ENCODE results near the gene KHNYN. TPM values are rescaled to one million over a fixed set of nuclear protein-coding genes. Genes with fewer than 3 reads are reported as not detected.

The KHNYN gene
- total RNA-seq, 1 experiment from 2014 or later = 63.0 TPM

GRCh38 chr14:24416932-24417619 is 12.7 kb upstream of the KHNYN start:
- ChIA-PET CTCF (interaction anchor here (0.9 to 7.7 kb wide), 7 partner anchors 8 to 79 kb away, joined by 4 to 82 read pairs (median 9); no protein-coding TSS in a partner anchor), POLR2A (interaction anchor here (0.7 kb wide), 1 partner anchor 11 kb away, joined by 4 read pairs; no protein-coding TSS in a partner anchor)
- Mint-ChIP-seq H3K4me3 (ENCODE audit: unreplicated experiment) (no peak overlapping the region), H3K4me1 (ENCODE audit: insufficient read depth, unreplicated experiment) (peaks cover 11% of the 10 kb centered on the region), H3K36me3 (ENCODE audit: insufficient read depth, unreplicated experiment) (no peaks in the 10 kb centered on the region), H3K9me3 (ENCODE audit: unreplicated experiment) (no peaks in the 10 kb centered on the region), H3K27me3 (ENCODE audit: insufficient read depth, unreplicated experiment) (no peaks in the 10 kb centered on the region), H3K27ac (ENCODE audit: low read depth, unreplicated experiment) (no peak overlapping the region)
- DNase-seq (ENCODE audit: unreplicated experiment) = no peak
- intact Hi-C loops (cut with micrococcal nuclease) = no loop called here
- TF ChIP-seq, protein P1, sequence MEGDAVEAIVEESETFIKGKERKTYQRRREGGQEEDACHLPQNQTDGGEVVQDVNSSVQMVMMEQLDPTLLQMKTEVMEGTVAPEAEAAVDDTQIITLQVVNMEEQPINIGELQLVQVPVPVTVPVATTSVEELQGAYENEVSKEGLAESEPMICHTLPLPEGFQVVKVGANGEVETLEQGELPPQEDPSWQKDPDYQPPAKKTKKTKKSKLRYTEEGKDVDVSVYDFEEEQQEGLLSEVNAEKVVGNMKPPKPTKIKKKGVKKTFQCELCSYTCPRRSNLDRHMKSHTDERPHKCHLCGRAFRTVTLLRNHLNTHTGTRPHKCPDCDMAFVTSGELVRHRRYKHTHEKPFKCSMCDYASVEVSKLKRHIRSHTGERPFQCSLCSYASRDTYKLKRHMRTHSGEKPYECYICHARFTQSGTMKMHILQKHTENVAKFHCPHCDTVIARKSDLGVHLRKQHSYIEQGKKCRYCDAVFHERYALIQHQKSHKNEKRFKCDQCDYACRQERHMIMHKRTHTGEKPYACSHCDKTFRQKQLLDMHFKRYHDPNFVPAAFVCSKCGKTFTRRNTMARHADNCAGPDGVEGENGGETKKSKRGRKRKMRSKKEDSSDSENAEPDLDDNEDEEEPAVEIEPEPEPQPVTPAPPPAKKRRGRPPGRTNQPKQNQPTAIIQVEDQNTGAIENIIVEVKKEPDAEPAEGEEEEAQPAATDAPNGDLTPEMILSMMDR (IDR thresholded peaks at IDR 0.05; ENCODE audit: unreplicated experiment) = no peak
- BruUV-seq (replicated peaks) = no TSS peak

- Mint-ChIP-seq H3K27me3 (ENCODE audit: insufficient read depth, unreplicated experiment) (no peaks in the 10 kb centered on the region), H3K36me3 (ENCODE audit: insufficient read depth, unreplicated experiment) (no peaks in the 10 kb centered on the region), H3K9me3 (ENCODE audit: unreplicated experiment) (no peaks in the 10 kb centered on the region), H3K4me1 (ENCODE audit: insufficient read depth, unreplicated experiment) (peaks cover 11% of the 10 kb centered on the region), H3K27ac (ENCODE audit: low read depth, unreplicated experiment) (peak overlapping the region; percentile 42), H3K4me3 (ENCODE audit: unreplicated experiment) (no peak overlapping the region)
- TF ChIP-seq, protein P1 (IDR thresholded peaks at IDR 0.05; ENCODE audit: unreplicated experiment) = no peak
- ChIA-PET POLR2A (interaction anchor here (0.7 to 1.8 kb wide), 4 partner anchors 9 to 38 kb away, joined by 3 to 9 read pairs (median 4); partner anchors contain the start of gene KHNYN), CTCF (interaction anchor here (0.9 to 7.7 kb wide), 10 partner anchors 9 to 87 kb away, joined by 3 to 82 read pairs (median 8); no protein-coding TSS in a partner anchor)
- no TSS peak for BruUV-seq (replicated peaks)
- intact Hi-C loops (cut with micrococcal nuclease) = no loop called here
- no peak for DNase-seq (ENCODE audit: unreplicated experiment)
Observed at GRCh38 chr14:24417832-24418491, 11.8 kb upstream of the KHNYN start.

DNA sequence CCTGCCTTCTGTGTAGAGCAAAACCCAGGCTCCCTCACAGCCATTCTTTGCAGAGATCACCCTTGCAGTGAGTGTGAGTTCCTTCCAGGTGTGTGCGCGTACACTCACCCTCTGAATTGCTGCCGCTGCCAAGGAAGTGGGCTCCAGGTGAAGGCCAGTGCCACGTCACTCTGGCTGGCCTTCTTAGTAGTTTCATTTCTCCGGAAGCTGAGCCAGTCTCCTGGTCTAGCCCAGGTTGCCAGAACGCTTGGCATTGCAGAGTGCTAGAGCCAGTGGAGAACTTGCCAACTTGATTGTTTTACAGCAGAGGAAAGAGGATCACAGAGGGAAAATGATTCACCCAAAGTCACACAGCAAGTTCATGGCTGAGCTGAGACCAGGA is 11.3 kb upstream of the KHNYN start:
- BruUV-seq (replicated peaks) = no TSS peak
- H3K27ac Mint-ChIP-seq (ENCODE audit: low read depth, unreplicated experiment) = peak overlapping the region; percentile 42
- H3K36me3 Mint-ChIP-seq (ENCODE audit: insufficient read depth, unreplicated experiment) = no peaks in the 10 kb centered on the region
- peak; percentile 74 for DNase-seq (ENCODE audit: unreplicated experiment)
- H3K4me1 Mint-ChIP-seq (ENCODE audit: insufficient read depth, unreplicated experiment) = peaks cover 11% of the 10 kb centered on the region
- H3K9me3 Mint-ChIP-seq (ENCODE audit: unreplicated experiment) = no peaks in the 10 kb centered on the region
- no peaks in the 10 kb centered on the region for H3K27me3 Mint-ChIP-seq (ENCODE audit: insufficient read depth, unreplicated experiment)
- CTCF ChIA-PET = interaction anchor here (0.6 to 7.7 kb wide), 12 partner anchors 10 to 1260 kb away, joined by 3 to 82 read pairs (median 6); no protein-coding TSS in a partner anchor
- H3K4me3 Mint-ChIP-seq (ENCODE audit: unreplicated experiment) = no peak overlapping the region
- POLR2A ChIA-PET = interaction anchor here (0.7 to 1.8 kb wide), 4 partner anchors 8 to 39 kb away, joined by 3 to 9 read pairs (median 4); partner anchors contain the start of gene KHNYN
- TF ChIP-seq, protein P1 (IDR thresholded peaks at IDR 0.05; ENCODE audit: unreplicated experiment) = no peak
- intact Hi-C loops (cut with micrococcal nuclease) = no loop called here

DNA sequence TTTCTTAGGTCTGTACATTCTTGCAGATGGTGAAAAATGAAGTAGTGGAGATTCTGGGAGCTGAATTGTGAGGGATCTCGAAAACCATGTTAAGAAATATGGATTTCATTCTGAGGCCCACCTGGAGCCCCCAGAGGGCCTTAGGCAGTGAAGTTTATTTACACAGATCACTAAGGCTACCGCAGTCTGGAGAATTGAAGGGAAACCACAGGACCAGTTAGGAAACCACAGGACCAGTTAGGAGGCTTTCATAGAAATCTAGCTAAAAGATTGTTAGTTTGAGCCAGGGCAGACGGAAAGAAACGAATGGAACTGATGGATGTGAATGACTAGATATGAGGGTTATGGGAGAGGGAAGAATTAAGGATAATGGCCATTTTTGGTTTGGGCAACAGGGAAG is 7.5 kb upstream of the KHNYN start:
- no peak overlapping the region for H3K27ac Mint-ChIP-seq (ENCODE audit: low read depth, unreplicated experiment)
- CTCF ChIA-PET = interaction anchor here (0.8 to 7.7 kb wide), 8 partner anchors 9 to 92 kb away, joined by 3 to 82 read pairs (median 6); no protein-coding TSS in a partner anchor
- H3K9me3 Mint-ChIP-seq (ENCODE audit: unreplicated experiment) = no peaks in the 10 kb centered on the region
- intact Hi-C loops (cut with micrococcal nuclease) = no loop called here
- BruUV-seq (replicated peaks) = no TSS peak
- no peak overlapping the region for H3K4me3 Mint-ChIP-seq (ENCODE audit: unreplicated experiment)
- DNase-seq (ENCODE audit: unreplicated experiment) = no peak
- POLR2A ChIA-PET = no interaction called here
- TF ChIP-seq, protein P1 (IDR thresholded peaks at IDR 0.05; ENCODE audit: unreplicated experiment) = no peak
- no peaks in the 10 kb centered on the region for H3K36me3 Mint-ChIP-seq (ENCODE audit: insufficient read depth, unreplicated experiment)
- no peaks in the 10 kb centered on the region for H3K27me3 Mint-ChIP-seq (ENCODE audit: insufficient read depth, unreplicated experiment)
- peaks cover 30% of the 10 kb centered on the region for H3K4me1 Mint-ChIP-seq (ENCODE audit: insufficient read depth, unreplicated experiment)

All from MCF 10A (cell line).